HG02981 (cell line): ENCODE data around the gene XDH.

ENCODE experiments used
- ATAC-seq: cut with Tn5 transposase; IDR thresholded peaks from one replicate; pipeline ENCODE4 v1.9.1; 2021; ENCODE audit warnings: mild to moderate bottlenecking, moderate library complexity; ENCODE audit not compliant: unreplicated experiment

The XDH gene

GRCh38 chr2:31404302-31404701 lies 10.2 kb downstream of the XDH start:
- ATAC-seq: no peak

DNA sequence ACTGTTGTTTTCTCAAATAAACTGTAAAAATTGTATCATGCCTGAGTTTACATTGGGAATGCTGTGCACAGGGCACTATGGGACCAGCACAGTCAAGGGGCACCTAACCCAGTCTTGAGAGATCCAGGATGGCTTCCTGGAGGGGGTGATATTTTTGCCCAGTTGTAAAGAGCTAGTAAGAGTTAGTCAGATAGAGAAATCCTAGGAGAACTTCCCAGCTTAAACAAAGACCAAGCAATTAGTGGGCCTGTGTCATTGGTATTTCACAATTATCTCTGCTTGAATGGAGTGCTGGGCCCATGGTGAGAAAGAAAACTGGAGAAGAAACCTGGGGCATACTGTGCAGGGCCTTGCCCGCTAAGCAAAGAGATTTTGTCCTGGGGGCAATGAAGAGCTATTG lies 12.2 kb downstream of the XDH start:
- no peak for ATAC-seq

DNA sequence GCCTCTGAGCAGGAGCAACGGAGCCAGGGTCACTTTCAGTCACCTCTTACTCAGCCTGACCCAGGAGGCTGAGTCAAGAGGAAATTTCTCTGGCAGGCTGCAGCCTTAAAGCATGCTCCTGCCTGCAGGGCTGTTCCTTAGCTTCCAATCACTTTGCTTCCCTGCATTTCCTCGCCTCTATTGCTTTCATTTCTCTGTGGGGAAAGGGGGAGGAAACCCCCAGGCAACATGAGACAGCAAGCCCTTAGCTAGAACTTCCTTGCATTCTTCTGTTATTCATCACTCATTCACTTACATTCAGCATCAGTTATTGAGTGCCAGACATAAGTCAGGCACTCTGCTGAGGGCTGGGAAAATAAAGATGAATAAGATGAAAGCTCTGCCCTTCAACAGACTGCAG lies 13.0 kb downstream of the XDH start:
- ATAC-seq: no peak

GRCh38 chr2:31398881-31399280 lies 15.7 kb downstream of the XDH start:
- ATAC-seq: no peak

DNA sequence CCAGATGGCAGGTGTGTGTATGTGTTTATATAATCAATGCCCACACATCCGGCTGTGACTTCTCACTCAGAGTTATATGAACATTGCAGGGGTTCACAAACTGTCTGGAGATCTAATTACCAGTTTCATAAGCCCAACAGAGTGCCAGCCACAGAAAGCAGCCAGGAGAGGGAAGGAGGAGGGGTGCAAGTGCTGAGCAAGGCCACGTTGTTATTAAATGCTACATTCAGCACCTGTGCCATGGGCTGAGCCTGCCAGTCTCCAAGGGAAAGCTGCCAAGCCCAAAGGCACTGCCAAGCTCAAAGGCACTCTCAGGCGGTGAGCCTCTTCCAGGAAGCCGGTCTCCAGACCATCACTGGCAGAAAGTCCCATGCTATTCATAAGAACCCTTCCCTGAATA lies 17.4 kb downstream of the XDH start:
- ATAC-seq: no peak

- no peak for ATAC-seq
Observed at GRCh38 chr2:31390324-31390723, 24.2 kb downstream of the XDH start.

DNA sequence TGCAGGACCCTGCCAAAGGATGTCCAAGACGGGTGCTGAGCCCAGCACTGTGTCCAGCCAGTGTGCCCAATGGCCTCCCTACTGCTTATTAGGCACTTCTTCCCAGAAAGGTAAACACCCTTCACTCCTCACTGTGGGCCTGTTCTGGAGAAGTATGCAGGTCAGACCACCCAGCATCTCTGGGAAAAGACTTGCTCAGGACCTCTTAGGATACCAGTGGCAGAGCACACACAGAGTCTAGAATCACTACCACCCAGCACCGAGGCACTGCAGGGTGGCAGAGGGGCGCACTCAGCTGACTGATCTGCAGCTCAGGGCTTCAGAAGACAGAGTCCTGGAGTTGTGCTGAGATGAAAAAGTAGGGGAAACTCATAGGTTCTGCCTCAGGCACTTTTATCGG lies 25.8 kb downstream of the XDH start:
- ATAC-seq: no peak

GRCh38 chr2:31387850-31388249 lies 26.7 kb downstream of the XDH start:
- no peak for ATAC-seq

GRCh38 chr2:31386648-31387047 lies 27.9 kb downstream of the XDH start:
- ATAC-seq: no peak

- ATAC-seq: no peak
Observed at GRCh38 chr2:31386172-31386571, 28.4 kb downstream of the XDH start.

- ATAC-seq: no peak
Observed at GRCh38 chr2:31384771-31385276, 29.7 kb downstream of the XDH start.

DNA sequence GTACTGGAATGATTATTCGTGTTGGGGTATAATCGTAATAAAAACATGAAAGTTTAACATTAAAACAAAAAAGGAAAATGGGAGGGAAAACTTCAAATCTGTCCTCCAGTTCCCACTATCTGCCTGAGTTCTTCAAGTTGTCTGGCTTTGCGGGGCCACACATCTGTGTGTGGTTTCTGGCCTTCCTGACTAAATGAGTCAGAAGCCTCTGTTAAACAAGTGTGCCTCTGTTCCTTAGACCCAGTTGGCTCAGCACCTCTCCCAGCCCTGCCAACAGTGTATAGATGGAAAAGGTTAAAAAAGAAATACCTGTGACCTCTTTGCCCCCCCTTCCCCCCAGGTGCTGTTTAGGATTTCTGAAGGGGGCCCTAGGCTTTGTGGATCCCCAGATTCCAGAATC lies 30.2 kb downstream of the XDH start:
- no peak for ATAC-seq

DNA sequence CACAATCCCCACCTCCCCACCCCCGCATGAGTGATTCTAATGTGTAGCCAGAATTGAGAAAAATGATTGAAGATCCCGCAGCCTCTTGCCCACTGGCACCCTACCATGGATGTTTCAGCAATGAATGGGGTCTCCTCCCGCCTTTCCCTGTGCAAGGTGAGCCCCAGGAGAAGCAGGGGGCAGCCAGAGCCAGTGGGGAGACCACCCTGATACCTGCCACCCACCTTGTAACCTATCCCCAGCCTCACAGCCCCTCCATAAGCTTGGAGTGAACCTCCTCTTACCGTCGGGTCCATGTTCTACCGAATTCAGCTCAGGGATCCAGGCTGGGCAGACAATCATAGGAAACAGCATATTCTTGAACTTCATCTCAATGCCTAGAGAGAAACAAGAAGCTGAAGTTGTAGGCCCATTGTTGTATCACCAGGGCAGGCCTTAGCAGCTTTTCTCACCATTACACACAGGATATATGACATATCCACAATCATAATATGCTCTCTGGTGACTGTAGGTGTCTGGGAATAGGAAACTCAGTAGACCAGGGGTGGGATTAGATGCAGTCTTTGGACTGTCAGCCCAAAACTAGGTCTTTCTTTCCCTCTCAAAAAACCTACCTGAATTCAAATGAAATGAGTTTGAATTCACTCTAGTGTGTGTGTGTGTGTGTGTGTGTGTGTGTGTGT lies 30.9 kb downstream of the XDH start:
- ATAC-seq: no peak

DNA sequence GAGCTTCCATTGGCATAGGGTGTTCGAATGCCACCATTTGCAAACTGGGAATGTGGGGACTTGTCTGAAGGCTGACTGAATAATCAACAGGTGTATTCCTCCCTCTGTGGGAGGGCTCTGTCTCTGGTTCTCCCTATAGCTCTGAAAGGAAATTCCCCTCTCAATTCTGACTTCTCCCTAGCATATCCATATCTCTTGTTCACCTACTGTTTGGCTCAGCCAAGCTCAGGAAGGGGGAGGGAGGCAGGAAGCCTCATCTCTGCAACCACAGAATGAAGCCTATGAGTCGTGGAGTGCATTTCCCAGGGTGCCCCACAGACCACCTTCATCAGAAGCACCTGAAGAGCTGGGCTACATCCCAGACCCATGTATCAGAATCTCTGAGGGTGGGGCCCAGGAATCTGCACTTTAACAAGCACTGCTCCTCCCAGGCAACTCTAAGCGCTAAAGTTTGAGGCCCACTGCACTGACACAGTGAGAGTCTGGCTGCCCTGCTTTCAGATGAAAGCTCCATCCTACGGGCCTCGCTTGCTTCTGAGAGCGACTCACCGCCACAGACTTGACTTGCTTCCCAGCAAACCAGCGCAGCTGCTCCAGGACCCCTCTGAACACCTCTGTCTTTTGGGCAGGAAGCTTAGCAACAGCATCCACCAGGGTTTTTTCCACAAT lies 32.0 kb downstream of the XDH start:
- ATAC-seq: no peak

DNA sequence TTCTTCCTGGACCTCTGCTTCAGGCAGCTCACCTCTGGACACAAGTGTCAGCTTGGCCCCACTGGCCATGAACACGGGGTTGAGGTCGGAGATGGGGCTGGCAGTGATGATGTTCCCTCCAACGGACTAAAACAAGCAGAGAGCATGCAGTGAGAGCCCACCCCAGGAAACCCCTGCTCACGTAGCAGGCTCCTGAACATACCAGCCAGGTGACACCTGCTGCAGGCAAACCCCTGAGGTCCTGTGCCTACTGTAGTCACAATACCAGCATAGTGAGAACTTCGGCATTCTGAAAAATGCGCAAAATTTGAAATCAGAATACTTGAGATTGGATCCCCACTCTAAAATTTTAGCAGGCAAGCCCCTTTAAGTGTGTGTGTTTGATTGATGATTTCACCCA lies 32.9 kb downstream of the XDH start:
- no peak for ATAC-seq

GRCh38 chr2:31380243-31380642 lies 34.3 kb downstream of the XDH start:
- ATAC-seq: no peak

DNA sequence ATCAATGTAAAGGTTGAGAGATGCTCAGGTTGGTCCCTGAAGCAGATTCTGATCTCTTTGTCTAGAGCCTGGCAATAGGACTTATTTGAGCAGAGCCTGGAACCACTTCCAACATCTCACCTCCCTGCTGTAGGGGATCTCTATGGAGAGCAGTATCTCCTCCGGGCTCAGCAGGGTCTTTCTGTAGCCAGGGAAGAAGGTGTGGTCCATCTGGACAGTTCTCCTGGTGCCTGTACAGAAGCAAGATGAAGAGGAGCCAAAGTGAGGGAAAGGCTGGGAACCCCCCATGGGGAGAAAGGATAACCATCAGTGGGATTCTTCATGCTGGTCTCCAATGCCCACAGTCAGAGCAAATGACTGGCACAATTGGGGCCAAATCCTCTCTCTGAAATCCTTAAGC lies 34.8 kb downstream of the XDH start:
- ATAC-seq: no peak

DNA sequence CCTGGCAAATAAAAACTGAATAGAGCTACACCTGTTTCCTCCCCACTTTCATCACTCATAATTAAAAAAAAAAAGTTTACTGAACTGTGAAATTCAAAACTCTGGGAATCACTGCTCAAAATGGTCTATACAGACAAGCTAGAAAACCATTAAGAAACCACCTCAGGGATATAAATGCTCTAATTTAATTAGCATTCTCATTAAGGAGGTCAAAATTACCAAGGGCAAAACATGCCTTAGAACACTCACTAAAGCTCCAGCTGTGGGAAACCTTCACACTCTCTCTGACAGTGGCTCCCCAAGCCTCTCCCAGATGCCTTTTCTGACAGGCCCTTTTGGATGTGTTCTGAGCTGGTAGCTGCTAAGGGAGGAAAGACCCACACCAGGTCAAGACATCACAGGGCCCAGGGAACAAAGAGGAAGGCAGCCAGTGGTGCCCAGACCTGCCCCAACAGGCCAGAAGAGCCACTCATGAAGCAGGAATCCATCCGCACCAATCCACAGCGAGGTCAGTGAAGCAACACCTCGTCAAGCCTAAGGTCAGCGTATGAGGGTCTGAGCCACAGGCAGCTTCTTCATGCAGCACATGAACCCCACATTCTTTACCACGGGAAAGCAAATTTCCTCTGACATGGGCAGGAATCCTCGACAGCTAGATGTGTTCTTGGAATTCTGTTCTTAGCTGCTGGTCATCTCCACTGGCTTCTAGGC lies 35.6 kb downstream of the XDH start:
- ATAC-seq: no peak

DNA sequence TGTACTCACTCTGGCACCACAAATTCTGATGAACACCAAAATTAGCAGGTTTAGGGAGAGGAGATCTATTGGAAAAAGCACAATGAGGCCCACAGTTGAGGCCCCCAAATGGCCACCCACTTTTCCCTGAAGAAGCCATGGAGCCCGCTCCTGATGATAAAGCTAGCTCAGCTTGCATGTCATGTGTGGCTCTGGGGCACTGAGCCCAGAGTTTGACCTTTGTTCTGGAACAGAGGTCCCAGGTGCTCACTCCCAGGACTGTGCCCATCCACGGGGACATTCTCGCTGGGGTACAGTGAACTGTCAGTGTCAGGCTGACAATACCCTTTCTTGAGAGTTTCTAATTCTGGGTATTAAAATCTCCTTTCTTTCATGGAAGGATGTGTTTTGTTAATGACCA lies 36.2 kb downstream of the XDH start:
- ATAC-seq: no peak

DNA sequence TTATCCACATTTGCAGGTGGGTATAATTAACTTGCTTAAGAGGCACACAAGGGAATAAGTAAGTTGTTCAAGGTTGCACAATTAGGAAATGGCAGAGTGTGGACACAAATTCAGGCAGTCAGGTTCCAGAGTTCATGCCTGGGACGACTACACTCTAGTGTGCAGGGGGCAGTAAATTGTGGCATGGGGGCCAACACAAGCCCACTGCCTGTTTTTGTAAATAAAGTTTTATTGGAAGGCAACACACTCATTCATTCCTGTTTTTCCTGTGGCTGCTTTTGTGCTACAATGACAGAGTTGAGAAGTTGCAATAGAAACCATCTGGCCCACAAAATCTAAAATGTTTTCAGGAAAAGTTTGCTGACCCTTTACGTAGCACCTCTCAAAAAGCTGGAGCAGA lies 41.4 kb downstream of the XDH start:
- ATAC-seq: no peak

GRCh38 chr2:31372097-31372496 lies 42.4 kb downstream of the XDH start:
- no peak for ATAC-seq

DNA sequence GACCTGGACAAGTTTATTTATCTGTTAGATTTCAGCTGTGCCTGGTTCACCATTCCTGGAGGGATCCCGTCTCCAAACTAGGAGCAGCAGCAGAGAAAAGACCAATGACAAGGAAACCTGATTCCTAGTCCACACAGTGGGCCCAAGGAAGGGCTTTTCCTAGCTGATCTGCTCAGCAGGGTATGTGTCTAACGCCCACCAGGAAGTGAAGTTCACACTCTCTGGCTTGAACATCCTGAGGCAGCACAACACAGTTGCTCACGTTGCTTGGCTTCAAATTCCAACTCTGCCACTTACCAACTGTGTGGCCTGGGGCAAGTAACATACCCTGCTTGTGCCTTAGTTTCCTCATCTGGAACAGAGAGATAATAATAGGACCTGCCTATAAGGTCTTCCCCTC lies 42.9 kb downstream of the XDH start:
- ATAC-seq: no peak
